Stimulated activated effector memory CD8-positive, alpha-beta T cell treated with anti-CD3 and anti-CD28 coated beads, Interleukin-12 subunit alpha, Interleukin-12 subunit beta, amount 100 ng/mL, for 72 hours (primary cell): ENCODE measurements around the gene ARHGEF37.
"Not testable (repeated sequence)": the region's sequence is repeated elsewhere in the genome, so short reads cannot be mapped to it uniquely, and the experiment has no call there.

Experiments
- ATAC-seq: fragments of 150-1000 bp; cut with Tn5 transposase; 2 replicates; pipeline ENCODE4 v1.10.0; 2021
- DNase-seq, 2 donors: peaks; one replicate each; pipeline ENCODE4 v3.0.0; 2021 to 2022; ENCODE audit warnings: low spot score in 2 of 2
- H3K27ac Mint-ChIP-seq: one replicate; pipeline ENCODE4 v1.8.0; 2022; ENCODE audit warnings: mild to moderate bottlenecking, mixed read lengths
- H3K36me3 Mint-ChIP-seq: one replicate; pipeline ENCODE4 v1.8.0; 2022; ENCODE audit warnings: mild to moderate bottlenecking, mixed read lengths
- H3K4me1 Mint-ChIP-seq: one replicate; pipeline ENCODE4 v1.8.0; 2022; ENCODE audit warnings: mixed read lengths
- H3K4me3 Mint-ChIP-seq: one replicate; pipeline ENCODE4 v1.8.0; 2022; ENCODE audit warnings: mild to moderate bottlenecking, mixed read lengths
- H3K9me3 Mint-ChIP-seq: one replicate; pipeline ENCODE4 v1.8.0; 2022; ENCODE audit warnings: mixed read lengths

ARHGEF37 gene

DNA sequence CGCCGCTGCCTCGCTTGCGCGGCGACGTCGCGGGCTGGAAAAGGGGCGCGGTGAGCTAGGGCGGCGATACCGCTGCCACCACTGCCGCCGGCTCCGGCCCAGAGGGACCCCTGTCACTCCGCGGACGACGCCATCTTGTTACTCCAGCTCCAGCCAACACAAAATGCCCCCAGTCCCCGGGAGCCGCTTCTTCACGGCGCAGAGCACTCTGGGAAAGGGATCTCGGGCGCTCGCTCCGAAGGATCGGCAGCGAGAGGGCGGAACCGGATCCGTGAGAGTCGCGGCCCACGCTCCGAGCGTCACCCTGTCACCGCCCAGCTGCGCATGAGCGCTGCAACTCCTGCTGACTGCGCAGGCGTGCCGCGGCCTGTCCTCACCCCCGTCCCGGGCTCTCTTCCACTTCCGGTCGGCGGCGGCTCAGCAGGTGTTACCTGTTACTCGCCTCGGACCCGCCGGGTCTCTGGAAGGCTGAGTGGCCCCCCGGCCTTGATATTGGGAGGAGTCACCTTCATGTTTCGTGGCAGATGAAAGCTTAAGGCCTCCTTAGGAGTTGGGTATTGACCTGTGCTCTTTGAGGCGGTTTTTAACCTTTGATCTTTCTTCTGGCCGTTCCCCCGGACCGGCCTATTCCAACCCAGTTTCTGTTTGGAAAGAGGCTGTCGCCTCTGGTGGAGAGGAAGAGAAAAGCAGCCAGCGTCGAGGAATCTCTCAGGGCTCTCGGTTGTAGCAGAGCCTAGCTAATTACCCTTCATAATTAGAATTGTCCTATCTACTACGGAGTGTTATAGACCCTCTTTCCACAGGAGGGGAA lies 29.9 kb upstream of the ARHGEF37 start, which contains the start of gene CSNK1A1:
Gene CSNK1A1 (minus strand): TSS at position 213 of the 811 bp plus-strand sequence. CDS start 475 bp downstream, outside the sequence.
- peaks cover 56% of the 10 kb centered on the region for H3K36me3 Mint-ChIP-seq
- DNase-seq (peak; percentile 98 to 100), ATAC-seq (peak; percentile 93)
- peaks cover 25% of the 10 kb centered on the region for H3K4me1 Mint-ChIP-seq
- H3K4me3 Mint-ChIP-seq = peak within 1 kb of the TSS; percentile 90
- no peaks in the 10 kb centered on the region for H3K9me3 Mint-ChIP-seq
- H3K27ac Mint-ChIP-seq = peak within 1 kb of the TSS; percentile 99

- H3K4me3 Mint-ChIP-seq = peak overlapping the region; percentile 90
- no peaks in the 10 kb centered on the region for H3K9me3 Mint-ChIP-seq
- peak overlapping the region; percentile 99 for H3K27ac Mint-ChIP-seq
- no peak for DNase-seq
- peaks cover 19% of the 10 kb centered on the region for H3K4me1 Mint-ChIP-seq
- H3K36me3 Mint-ChIP-seq = peaks cover 49% of the 10 kb centered on the region
- ATAC-seq = no peak
Measured at GRCh38 chr5:149552038-149552494, 29.2 kb upstream of the ARHGEF37 start.

- H3K4me1 Mint-ChIP-seq = peaks cover 15% of the 10 kb centered on the region
- no peaks in the 10 kb centered on the region for H3K9me3 Mint-ChIP-seq
- no peak for ATAC-seq
- H3K4me3 Mint-ChIP-seq = no peak overlapping the region
- no peak for DNase-seq
- H3K36me3 Mint-ChIP-seq = peaks cover 43% of the 10 kb centered on the region
- no peak overlapping the region for H3K27ac Mint-ChIP-seq
Measured at GRCh38 chr5:149552553-149553160, 28.6 kb upstream of the ARHGEF37 start.

DNA sequence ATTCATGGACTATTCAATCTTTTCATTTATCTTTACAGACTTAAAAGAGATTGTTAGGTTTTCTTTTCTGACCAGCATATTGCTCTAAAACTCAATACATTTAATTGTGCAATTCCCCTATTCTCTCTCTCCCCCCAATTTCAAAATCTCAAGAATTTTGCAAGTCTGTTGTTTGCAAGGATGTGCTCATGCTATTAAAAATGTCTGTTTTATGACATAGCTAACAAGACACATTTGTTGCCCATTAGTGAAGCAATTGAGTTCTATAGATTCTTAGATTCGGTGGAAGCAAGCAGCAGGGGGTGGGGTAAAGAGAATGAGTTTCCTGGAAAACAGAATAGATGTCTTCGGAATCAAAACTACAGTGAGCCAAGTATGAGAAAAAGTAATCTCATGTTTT lies 21.6 kb upstream of the ARHGEF37 start:
- no peak overlapping the region for H3K27ac Mint-ChIP-seq
- ATAC-seq (no peak), DNase-seq (no peak)
- H3K4me3 Mint-ChIP-seq = no peak overlapping the region
- H3K9me3 Mint-ChIP-seq = no peaks in the 10 kb centered on the region
- H3K36me3 Mint-ChIP-seq = no peaks in the 10 kb centered on the region
- H3K4me1 Mint-ChIP-seq = peaks cover 15% of the 10 kb centered on the region

- H3K4me1 Mint-ChIP-seq = peaks cover 15% of the 10 kb centered on the region
- H3K4me3 Mint-ChIP-seq = no peak overlapping the region
- ATAC-seq (peak; percentile 88), DNase-seq (no peak)
- H3K9me3 Mint-ChIP-seq = no peaks in the 10 kb centered on the region
- no peak overlapping the region for H3K27ac Mint-ChIP-seq
- no peaks in the 10 kb centered on the region for H3K36me3 Mint-ChIP-seq
Measured at GRCh38 chr5:149561848-149562247, 19.4 kb upstream of the ARHGEF37 start.

GRCh38 chr5:149563466-149563865 lies 17.8 kb upstream of the ARHGEF37 start:
- ATAC-seq (no peak), DNase-seq (no peak)
- Mint-ChIP-seq H3K36me3 (no peaks in the 10 kb centered on the region), H3K4me3 (no peak overlapping the region), H3K4me1 (peaks cover 15% of the 10 kb centered on the region), H3K27ac (no peak overlapping the region), H3K9me3 (no peaks in the 10 kb centered on the region)

- not testable (repeated sequence) for H3K4me3 Mint-ChIP-seq, DNase-seq, H3K9me3 Mint-ChIP-seq, H3K27ac Mint-ChIP-seq, H3K36me3 Mint-ChIP-seq
- ATAC-seq = peak; percentile 91
- H3K4me1 Mint-ChIP-seq = peaks cover 15% of the 10 kb centered on the region
Measured at GRCh38 chr5:149564542-149565140, 16.7 kb upstream of the ARHGEF37 start.

GRCh38 chr5:149567226-149567625 lies 14.1 kb upstream of the ARHGEF37 start:
- H3K4me3 Mint-ChIP-seq = no peak overlapping the region
- no peak for ATAC-seq
- no peaks in the 10 kb centered on the region for H3K36me3 Mint-ChIP-seq
- no peak for DNase-seq
- H3K4me1 Mint-ChIP-seq = peaks cover 8% of the 10 kb centered on the region
- H3K27ac Mint-ChIP-seq = no peak overlapping the region
- H3K9me3 Mint-ChIP-seq = no peaks in the 10 kb centered on the region

GRCh38 chr5:149572170-149572569 lies 9.1 kb upstream of the ARHGEF37 start:
- Mint-ChIP-seq H3K4me3 (no peak overlapping the region), H3K9me3 (no peaks in the 10 kb centered on the region), H3K4me1 (no peaks in the 10 kb centered on the region), H3K36me3 (no peaks in the 10 kb centered on the region), H3K27ac (no peak overlapping the region)
- ATAC-seq (no peak), DNase-seq (no peak)

GRCh38 chr5:149572576-149573231 lies 8.6 kb upstream of the ARHGEF37 start:
- Mint-ChIP-seq H3K9me3 (no peaks in the 10 kb centered on the region), H3K36me3 (no peaks in the 10 kb centered on the region), H3K4me1 (no peaks in the 10 kb centered on the region), H3K27ac (no peak overlapping the region), H3K4me3 (no peak overlapping the region)
- no peak for ATAC-seq
- no peak for DNase-seq

- no peak overlapping the region for H3K27ac Mint-ChIP-seq
- DNase-seq = no peak
- ATAC-seq = no peak
- no peaks in the 10 kb centered on the region for H3K4me1 Mint-ChIP-seq
- no peak overlapping the region for H3K4me3 Mint-ChIP-seq
- no peaks in the 10 kb centered on the region for H3K9me3 Mint-ChIP-seq
- no peaks in the 10 kb centered on the region for H3K36me3 Mint-ChIP-seq
Measured at GRCh38 chr5:149575131-149575530, 6.2 kb upstream of the ARHGEF37 start.

DNA sequence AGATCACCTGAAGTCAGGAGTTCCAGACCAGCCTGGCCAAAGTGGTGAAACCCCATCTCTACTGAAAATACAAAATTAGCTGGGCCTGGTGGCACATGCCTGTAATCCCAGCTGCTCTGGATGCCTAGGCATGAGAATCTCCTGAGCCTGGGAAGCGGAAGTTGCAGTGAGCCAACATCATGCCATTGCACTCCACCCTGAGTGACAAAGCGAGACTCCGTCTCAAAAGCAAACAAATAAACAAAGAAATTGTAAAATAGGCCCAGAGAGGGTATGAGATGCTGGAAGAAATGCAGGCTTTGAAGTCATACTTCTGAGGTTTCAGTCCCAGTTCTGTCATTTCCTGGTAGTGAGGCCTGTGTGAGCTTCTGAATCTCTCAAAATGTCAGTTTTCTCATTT lies 5.3 kb upstream of the ARHGEF37 start:
- Mint-ChIP-seq H3K4me1 (peaks cover 9% of the 10 kb centered on the region), H3K27ac (no peak overlapping the region)
- ATAC-seq = peak; percentile 83

GRCh38 chr5:149578896-149579295 lies 2.4 kb upstream of the ARHGEF37 start:
- Mint-ChIP-seq H3K9me3 (no peaks in the 10 kb centered on the region), H3K4me3 (no peak overlapping the region), H3K36me3 (no peaks in the 10 kb centered on the region), H3K4me1 (peaks cover 10% of the 10 kb centered on the region), H3K27ac (no peak overlapping the region)
- ATAC-seq (no peak), DNase-seq (no peak)

More for the DNA sequence above, 5.3 kb upstream of the ARHGEF37 start:
- H3K9me3 Mint-ChIP-seq = no peaks in the 10 kb centered on the region
- H3K4me3 Mint-ChIP-seq = no peak overlapping the region
- no peaks in the 10 kb centered on the region for H3K36me3 Mint-ChIP-seq
- DNase-seq = no peak

DNA sequence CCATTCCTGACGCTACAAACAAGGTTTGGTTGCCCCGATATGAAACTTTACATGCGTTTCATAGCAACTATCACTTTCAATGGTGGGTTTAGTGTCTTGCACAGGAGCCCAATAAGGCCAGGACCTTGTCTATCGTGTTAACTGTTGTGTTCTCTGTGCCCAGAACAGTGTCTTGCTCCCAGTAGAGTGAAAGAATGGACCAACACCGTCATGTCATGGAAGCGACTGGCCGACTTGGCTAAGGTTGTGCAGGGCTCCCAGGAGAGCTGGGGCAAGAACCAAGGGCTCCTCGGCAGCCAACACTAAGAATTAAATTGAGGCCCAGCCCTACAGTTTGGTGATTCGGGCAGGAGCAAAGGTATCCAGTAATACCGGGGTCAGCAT lies 498 bp upstream of the ARHGEF37 start:
- H3K36me3 Mint-ChIP-seq = no peaks in the 10 kb centered on the region
- no peak for DNase-seq
- no peak overlapping the region for H3K27ac Mint-ChIP-seq
- H3K9me3 Mint-ChIP-seq = no peaks in the 10 kb centered on the region
- H3K4me3 Mint-ChIP-seq = peak overlapping the region; percentile 66
- ATAC-seq = peak; percentile 5
- H3K4me1 Mint-ChIP-seq = peaks cover 10% of the 10 kb centered on the region
